Natural killer cell (primary cell): ENCODE results near the gene MECP2. TPM values are rescaled to one million over a fixed set of nuclear protein-coding genes. Genes with fewer than 3 reads are reported as not detected.

Source experiments
- ATAC-seq, 3 donors: fragments of 150-1000 bp in 2 of 3; fragments of 200-7000 bp in 1 of 3; cut with Tn5 transposase; 1 replicate in 1 of 3; 2 replicates in 2 of 3; pipeline ENCODE4 v1.10.0; 2021; ENCODE audit warnings: mild to moderate bottlenecking in 2 of 3, moderate library complexity in 2 of 3
- DNase-seq, 2 donors: peaks; one replicate each; pipeline versions ENCODE4 v3.0.0 to v3.0.0-alpha.2; 2013 to 2021; ENCODE audit warnings: mixed read lengths in 1 of 2
- H3K27ac ChIP-seq: one replicate; pipeline ENCODE4 v1.5.1; 2013; ENCODE audit warnings: mild to moderate bottlenecking, low read length
- H3K27me3 ChIP-seq: one replicate; pipeline ENCODE4 v1.6.1; 2013; ENCODE audit warnings: low read length; ENCODE audit not compliant: control insufficient read depth, insufficient read depth
- H3K36me3 ChIP-seq: one replicate; pipeline ENCODE4 v1.6.1; 2013; ENCODE audit warnings: low read length; ENCODE audit not compliant: control insufficient read depth, insufficient read depth
- H3K4me1 ChIP-seq: one replicate; pipeline ENCODE4 v1.6.1; 2013; ENCODE audit warnings: low read length; ENCODE audit not compliant: control insufficient read depth, insufficient read depth
- H3K4me3 ChIP-seq: one replicate; pipeline ENCODE4 v1.5.1; 2013; ENCODE audit warnings: low read length
- H3K9me3 ChIP-seq: one replicate; pipeline ENCODE4 v1.6.1; 2013; ENCODE audit warnings: low read length; ENCODE audit not compliant: control insufficient read depth, insufficient read depth
- H3K27ac Mint-ChIP-seq, 2 donors: one replicate each; pipeline ENCODE4 v1.8.0; 2022; ENCODE audit warnings: mild to moderate bottlenecking in 2 of 2, mixed read lengths in 2 of 2, moderate library complexity in 1 of 2
- H3K27me3 Mint-ChIP-seq, 2 donors: one replicate each; pipeline ENCODE4 v1.8.0; 2022; ENCODE audit warnings: low read depth in 2 of 2, mixed read lengths in 2 of 2
- H3K36me3 Mint-ChIP-seq: one replicate; pipeline ENCODE4 v1.8.0; 2022; ENCODE audit warnings: mixed read lengths
- H3K4me1 Mint-ChIP-seq, 2 donors: one replicate each; pipeline ENCODE4 v1.8.0; 2022; ENCODE audit warnings: mixed read lengths in 2 of 2
- H3K4me3 Mint-ChIP-seq: one replicate; pipeline ENCODE4 v1.8.0; 2022; ENCODE audit warnings: mild to moderate bottlenecking, moderate library complexity, mixed read lengths
- H3K9me3 Mint-ChIP-seq, 2 donors: one replicate each; pipeline ENCODE4 v1.8.0; 2022; ENCODE audit warnings: mixed read lengths in 2 of 2
- WGBS: methylation state at CpG from one replicate; pipeline ENCODE4 v1.1.7; 2013; ENCODE audit warnings: missing lambda C conversion rate; ENCODE audit not compliant: insufficient coverage; 5-methylcytosine and 5-hydroxymethylcytosine counted together
- intact Hi-C: fragments of 100-400 bp; cut with micrococcal nuclease; formaldehyde crosslinking; loops from one replicate; pipeline ENCODE4 v1.14.2; 2022
- total RNA-seq, 4 donors: library from RNA; stranded (reverse); fragments of 120-200 nt in 1 of 4; gene quantifications; one replicate each; pipeline versions ENCODE4 v1.2.3 to v1.2.4, GENCODE V29; 2013 to 2022
- TF ChIP-seq, protein P1 (sequence below): fragments of 200-600 bp; IDR thresholded peaks from one replicate; pipeline ENCODE4 v1.8.0; 2022; ENCODE audit warnings: antibody characterized with exemption

Gene MECP2
- total RNA-seq, 3 donors from 2014 or later (not counting 1 experiment from before 2014, with no cell fraction given) = 177 to 198 (median 182) TPM

DNA sequence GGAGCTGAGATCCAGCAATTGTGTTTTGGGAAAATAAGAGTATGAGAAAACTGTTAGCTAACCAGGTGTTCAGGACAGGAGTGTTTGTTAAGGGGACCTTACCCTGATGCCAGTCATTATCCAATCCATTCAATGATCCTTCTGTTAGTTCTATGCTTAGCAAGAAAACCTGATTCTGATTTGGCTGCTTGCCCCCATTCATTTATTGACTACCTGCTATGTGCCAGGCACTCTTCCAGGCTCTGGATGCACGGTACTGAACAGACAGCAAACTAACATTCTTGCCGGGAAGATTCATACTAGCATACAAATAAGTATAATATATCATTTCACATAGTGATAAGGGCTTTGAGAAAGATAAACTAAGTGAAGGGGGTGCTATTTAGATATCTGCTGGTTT lies 1.0 kb upstream of the MECP2 start:
- Mint-ChIP-seq H3K4me1 (peaks cover 32 to 36% of the 10 kb centered on the region in 2 donors), H3K36me3 (no peaks in the 10 kb centered on the region), H3K4me3 (peak overlapping the region; percentile 79), H3K27me3 (peaks cover 0 to 13% of the 10 kb centered on the region in 2 donors), H3K9me3 (no peaks in the 10 kb centered on the region), H3K27ac (peak overlapping the region; percentile 87 to 94)
- peak overlapping the region; percentile 82 for H3K27ac ChIP-seq
- no peak overlapping the region for H3K4me3 ChIP-seq
- peaks cover 28% of the 10 kb centered on the region for H3K4me1 ChIP-seq
- no peaks in the 10 kb centered on the region for H3K9me3 ChIP-seq
- no peak for DNase-seq
- WGBS = no CpG with 5 or more reads among the region's 2 CpGs
- no peaks in the 10 kb centered on the region for H3K36me3 ChIP-seq
- no peak for ATAC-seq
- no peaks in the 10 kb centered on the region for H3K27me3 ChIP-seq
- intact Hi-C loops = loop anchor here (10.0 kb wide), 3 partner anchors 84 to 276 kb away; partner anchors contain the start of genes ARHGAP4, EMD, FLNA and IRAK1
- TF ChIP-seq, protein P1, sequence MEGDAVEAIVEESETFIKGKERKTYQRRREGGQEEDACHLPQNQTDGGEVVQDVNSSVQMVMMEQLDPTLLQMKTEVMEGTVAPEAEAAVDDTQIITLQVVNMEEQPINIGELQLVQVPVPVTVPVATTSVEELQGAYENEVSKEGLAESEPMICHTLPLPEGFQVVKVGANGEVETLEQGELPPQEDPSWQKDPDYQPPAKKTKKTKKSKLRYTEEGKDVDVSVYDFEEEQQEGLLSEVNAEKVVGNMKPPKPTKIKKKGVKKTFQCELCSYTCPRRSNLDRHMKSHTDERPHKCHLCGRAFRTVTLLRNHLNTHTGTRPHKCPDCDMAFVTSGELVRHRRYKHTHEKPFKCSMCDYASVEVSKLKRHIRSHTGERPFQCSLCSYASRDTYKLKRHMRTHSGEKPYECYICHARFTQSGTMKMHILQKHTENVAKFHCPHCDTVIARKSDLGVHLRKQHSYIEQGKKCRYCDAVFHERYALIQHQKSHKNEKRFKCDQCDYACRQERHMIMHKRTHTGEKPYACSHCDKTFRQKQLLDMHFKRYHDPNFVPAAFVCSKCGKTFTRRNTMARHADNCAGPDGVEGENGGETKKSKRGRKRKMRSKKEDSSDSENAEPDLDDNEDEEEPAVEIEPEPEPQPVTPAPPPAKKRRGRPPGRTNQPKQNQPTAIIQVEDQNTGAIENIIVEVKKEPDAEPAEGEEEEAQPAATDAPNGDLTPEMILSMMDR = no peak

DNA sequence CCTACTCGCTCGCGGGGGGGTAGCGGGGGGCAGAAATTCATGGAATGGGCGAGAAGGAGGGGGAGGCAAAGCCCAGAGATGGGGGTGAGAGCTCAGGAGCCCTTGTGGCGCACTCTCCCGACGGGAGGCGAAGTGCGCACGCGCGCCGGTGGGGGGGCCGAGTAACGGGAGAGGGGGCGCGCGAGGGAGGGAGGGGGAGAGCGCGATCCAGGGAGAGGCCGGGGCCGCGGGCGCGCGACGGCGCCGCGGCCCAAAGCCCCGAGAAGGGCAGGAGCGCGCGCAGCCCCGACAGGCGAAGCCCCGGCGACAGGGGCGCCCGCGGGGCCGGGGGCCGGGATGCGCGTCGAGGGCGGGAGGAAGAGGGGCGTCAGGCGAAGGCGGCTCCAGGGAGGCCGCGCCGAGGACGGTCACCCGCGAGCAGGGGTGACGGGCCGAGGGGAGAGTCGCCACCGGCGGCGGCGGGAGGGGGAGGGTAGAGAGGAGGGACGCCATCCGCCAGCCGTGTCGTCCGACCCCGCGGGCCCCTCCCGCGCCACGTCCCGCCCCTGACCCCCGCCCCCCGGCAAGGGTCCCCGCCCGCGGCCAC lies 421 bp downstream of the MECP2 start:
- peak; percentile 21 to 48 (median 33) for ATAC-seq
- TF ChIP-seq, protein P1 = no peak
- under 1% methylated on average over 66 of the region's 80 CpGs for WGBS

DNA sequence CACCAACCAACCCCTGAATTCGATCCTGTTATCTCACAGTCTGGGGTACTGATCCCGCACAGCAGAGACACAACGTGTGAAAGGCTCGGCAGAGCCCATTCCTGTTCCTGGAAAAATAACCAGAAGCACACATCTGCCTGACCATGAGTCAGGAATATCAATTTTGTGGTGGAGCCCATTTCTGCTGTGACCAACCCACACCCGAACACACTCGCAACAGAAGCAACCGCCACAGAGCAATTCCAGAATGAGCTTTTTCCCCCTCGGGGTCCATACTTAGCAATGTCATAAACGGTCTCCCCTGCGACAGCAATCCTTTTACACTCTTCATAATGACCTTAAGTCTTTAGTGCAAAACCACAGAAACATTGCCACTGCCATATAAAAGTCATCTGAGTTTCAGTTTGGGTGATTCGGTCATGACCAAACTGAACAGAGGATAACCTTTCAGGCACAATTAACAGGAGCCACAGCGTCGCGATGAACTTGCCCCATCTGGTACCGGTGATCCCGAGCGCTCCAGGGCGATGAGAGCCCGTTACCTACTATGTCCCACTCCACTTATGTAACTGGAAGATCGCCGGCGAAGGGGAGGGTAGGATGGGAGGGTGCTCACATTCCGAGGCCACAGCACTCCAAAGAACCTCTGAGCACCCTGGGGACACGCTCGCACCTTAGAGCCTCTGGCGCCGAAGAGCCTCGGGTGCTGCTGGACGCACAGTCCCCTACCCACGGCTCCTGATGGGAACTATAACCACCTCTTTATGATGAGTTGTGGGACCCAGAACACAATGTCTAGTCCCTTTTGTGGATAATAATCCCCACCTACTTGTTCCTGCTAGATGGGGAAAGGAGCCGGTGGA lies 1.1 kb downstream of the MECP2 start:
- TF ChIP-seq, protein P1 = no peak
- H3K9me3 Mint-ChIP-seq = no peaks in the 10 kb centered on the region
- peak overlapping the region; percentile 88 to 94 for H3K27ac Mint-ChIP-seq
- ATAC-seq (no peak), DNase-seq (peak; percentile 16 to 46)
- peaks cover 46 to 53% of the 10 kb centered on the region in 2 donors for H3K4me1 Mint-ChIP-seq
- intact Hi-C loops = loop anchor here (10.0 kb wide), 3 partner anchors 82 to 278 kb away; partner anchors contain the start of genes ARHGAP4, EMD, FLNA and IRAK1
- H3K9me3 ChIP-seq = no peaks in the 10 kb centered on the region
- 6% methylated on average over 18 of the region's 31 CpGs for WGBS
- no peaks in the 10 kb centered on the region for H3K36me3 Mint-ChIP-seq
- H3K4me3 Mint-ChIP-seq = peak overlapping the region; percentile 94
- peaks cover 39% of the 10 kb centered on the region for H3K4me1 ChIP-seq
- H3K36me3 ChIP-seq = no peaks in the 10 kb centered on the region
- H3K27me3 ChIP-seq = no peaks in the 10 kb centered on the region
- peaks cover 0 to 13% of the 10 kb centered on the region in 2 donors for H3K27me3 Mint-ChIP-seq
- peak overlapping the region; percentile 87 for H3K27ac ChIP-seq
- H3K4me3 ChIP-seq = peak overlapping the region; percentile 82

More for the DNA sequence above, 421 bp downstream of the MECP2 start:
- Histone ChIP-seq H3K27me3 (no peaks in the 10 kb centered on the region), H3K4me1 (peaks cover 33% of the 10 kb centered on the region), H3K27ac (peak overlapping the region; percentile 87), H3K4me3 (peak overlapping the region; percentile 82), H3K9me3 (no peaks in the 10 kb centered on the region), H3K36me3 (no peaks in the 10 kb centered on the region)
- peak; percentile 58 to 84 for DNase-seq
- Mint-ChIP-seq H3K27me3 (peaks cover 0 to 13% of the 10 kb centered on the region in 2 donors), H3K4me3 (peak overlapping the region; percentile 94), H3K27ac (peak overlapping the region; percentile 87 to 94), H3K4me1 (peaks cover 43 to 48% of the 10 kb centered on the region in 2 donors), H3K36me3 (no peaks in the 10 kb centered on the region), H3K9me3 (no peaks in the 10 kb centered on the region)
- intact Hi-C loops = loop anchor here (10.0 kb wide), 3 partner anchors 82 to 278 kb away; partner anchors contain the start of genes ARHGAP4, EMD, FLNA and IRAK1
